NCI-H2227 (cell line): Measurements from ENCODE around the gene SEC24B.
"Not testable (repeated sequence)": the region's sequence is repeated elsewhere in the genome, so short reads cannot be mapped to it uniquely, and the experiment has no call there.

Experiments
- DNase-seq: peaks from one replicate; lab custom pipeline; 2025; ENCODE audit not compliant: unreplicated experiment; lab: John Stamatoyannopoulos, UW

Gene SEC24B

DNA sequence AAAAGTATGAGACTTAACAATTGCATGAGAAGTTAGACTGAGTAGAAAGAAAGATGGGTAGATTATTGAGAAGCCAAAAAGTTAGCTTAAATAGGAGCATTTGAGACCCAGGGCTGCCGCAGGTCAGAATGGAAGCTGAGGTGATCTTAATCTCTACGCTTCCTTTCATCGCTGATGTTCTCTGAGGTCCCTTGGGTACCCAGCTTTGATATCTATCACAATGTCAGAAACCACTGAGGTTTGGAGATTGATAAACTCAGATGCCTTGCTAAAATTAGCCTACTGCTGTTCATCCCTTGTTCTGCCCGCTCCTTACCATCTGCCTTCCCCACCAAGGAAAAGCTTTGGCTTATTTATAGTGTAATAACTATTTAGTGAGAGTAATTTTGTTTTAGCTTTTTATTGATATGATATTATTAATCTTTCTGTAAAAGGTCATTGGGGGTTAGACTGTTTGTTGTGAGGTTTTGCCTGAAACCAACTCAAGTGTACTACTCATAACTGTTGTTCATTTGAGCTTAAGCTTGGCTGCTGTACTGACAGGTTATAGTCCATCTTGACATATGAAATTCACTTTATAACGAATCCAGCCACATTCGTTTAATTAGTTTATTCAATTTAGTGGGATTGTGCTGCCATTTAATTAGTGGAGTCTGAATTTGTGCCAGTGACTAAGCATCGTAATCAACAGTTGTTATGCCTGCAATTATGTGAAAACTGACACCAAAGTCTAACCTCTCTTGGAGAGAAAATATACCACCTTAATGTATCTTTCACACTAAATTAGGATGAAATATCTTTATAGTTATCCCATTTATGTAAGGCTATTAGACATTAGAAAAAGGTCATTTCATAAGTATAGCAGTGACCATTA, 141.6 kb downstream of the SEC24B start:
- DNase-seq = no peak

DNA sequence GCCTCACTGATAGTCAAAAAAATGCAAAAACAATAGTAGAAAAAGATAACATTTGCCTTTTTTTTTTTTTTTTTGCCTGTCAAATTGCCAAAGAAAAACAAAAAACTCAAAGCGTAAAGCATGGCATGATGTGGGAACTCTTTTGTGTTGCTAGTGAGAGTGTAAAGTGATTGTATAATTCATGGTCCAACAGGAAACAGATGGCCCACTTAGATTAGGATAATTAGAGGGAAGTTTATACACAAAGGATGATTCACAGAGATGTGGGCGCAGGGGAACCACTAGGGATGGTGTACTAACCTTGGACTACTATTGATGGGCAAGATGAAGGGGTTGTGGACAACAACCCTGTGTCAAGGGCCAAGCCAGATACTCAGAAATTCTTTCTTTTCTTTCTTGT, 142.8 kb downstream of the SEC24B start:
- DNase-seq = no peak

DNA sequence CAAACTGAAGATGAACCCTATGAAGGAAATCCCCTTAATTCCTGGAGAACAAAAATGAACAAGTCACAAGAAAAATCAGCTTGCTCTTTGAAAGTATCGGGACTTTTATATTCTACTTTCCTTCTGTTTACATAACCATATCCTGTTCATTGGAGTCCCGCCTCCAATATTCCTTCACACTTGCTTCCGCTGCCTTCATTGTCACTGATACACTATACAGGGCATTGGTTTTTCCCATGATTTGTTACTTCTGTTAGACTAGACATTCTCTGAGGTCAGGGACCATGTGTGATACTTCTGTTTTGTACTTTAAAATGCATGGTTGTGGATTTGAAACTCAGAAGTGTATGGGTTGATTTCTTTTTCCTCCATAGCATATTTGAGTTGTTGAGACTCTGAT, 145.2 kb downstream of the SEC24B start:
- DNase-seq = no peak

DNA sequence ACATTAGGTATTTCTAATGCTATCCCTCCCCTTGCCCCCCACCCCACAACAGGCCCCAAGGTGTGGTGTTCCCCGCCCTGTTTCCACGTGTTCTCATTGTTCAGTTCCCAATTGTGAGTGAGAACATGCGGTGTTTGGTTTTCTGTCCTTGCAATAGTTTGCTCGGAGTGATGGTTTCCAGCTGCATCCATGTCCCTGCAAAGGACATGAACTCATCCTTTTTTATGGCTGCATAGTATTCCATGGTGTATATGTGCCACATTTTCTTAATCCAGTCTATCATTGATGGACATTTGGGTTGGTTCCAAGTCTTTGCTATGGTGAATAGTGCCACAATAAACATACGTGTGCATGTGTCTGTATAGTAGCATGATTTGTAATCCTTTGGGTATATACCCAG, 146.4 kb downstream of the SEC24B start:
- DNase-seq = not testable (repeated sequence)

DNA sequence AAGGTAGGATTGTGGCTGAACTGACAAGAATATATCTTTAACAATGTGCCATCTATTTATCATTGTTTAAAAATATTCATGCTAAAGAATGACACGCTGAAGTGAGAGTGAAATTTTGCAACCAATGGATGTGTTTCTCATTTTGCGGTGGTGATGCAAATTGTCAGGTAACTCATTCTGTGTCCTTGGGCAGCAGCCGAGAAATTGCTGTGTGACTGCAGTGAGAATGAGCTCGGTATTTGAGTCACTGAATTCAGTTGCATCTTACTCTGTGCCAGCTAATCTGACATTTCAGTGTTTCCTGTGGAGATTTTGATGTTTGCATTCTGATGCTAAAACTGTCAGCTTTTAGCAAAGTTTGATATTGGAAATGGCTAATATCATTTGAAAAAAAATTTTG, 154.6 kb downstream of the SEC24B start:
- no peak for DNase-seq

DNA sequence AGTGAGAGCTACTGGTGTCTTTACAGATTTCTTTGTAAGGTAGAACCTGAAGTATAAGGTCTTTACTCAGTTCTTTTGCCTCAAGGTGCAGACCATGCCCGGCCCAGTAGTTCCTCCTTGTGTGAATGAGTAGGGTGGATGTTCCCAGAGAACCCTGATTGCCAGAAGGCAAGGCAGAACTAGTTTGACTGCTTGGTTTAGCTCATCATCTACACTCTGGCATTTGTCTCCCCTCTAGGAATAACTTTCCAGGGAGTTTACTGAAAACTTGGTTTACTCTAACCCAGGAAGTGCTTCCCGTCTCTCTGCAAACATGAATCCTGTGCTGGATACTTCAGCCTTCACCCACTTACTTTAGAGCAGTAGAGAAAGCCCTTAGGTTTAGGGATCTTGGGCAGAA, 155.5 kb downstream of the SEC24B start:
- DNase-seq = no peak

DNA sequence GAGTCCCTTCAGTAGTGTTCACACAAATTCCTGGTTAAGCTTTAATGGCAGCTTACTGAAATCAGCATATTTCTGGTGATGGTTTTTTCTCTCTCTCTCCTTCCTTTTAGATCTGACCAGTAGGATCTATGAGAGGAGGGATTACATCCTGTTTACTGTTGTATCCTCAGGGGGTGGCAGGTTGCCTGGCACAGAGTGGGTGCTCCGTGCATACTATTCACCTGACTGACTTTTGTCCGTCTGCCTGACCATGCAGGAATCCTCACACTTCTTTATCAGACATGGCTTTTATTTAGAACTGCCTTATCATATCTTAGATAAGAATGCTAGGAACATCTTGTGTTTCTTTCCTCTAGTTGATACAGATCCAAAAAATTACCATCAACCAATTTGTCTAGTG, 156.0 kb downstream of the SEC24B start:
- DNase-seq = no peak
